GM23338 (cell line): Measurements from ENCODE around the gene HELZ. TPM values are rescaled to one million over a fixed set of nuclear protein-coding genes. Genes with fewer than 3 reads are reported as not detected.

Source experiments
- ATAC-seq: fragments of 200-7000 bp; cut with Tn5 transposase; 3 replicates; pipeline ENCODE4 v1.9.1; 2020
- DNase-seq: peaks from one replicate; pipeline ENCODE4 v3.0.0-alpha.2; 2015; ENCODE audit warnings: low spot score
- H2AFZ ChIP-seq: fragments of 200-600 bp; sonication (generic); 2 replicates; pipeline ENCODE4 v1.8.0; 2016; ENCODE audit warnings: antibody characterized with exemption, mild to moderate bottlenecking, moderate library complexity
- H3F3A ChIP-seq: fragments of 200-600 bp; sonication (generic); replicated peaks from 2 replicates; pipeline ENCODE4 v1.8.0; 2017; ENCODE audit warnings: antibody characterized with exemption, mixed run types, low read depth
- H3K27ac ChIP-seq: fragments of 200-600 bp; sonication (generic); 2 replicates; pipeline ENCODE4 v1.6.1; 2016; ENCODE audit warnings: low read depth
- H3K27me3 ChIP-seq: fragments of 200-600 bp; sonication (generic); 2 replicates; pipeline ENCODE4 v1.8.0; 2016; ENCODE audit warnings: mild to moderate bottlenecking, mixed run types, moderate library complexity; ENCODE audit not compliant: insufficient read depth
- H3K36me3 ChIP-seq: fragments of 200-600 bp; sonication (generic); 2 replicates; pipeline ENCODE4 v1.8.0; 2016; ENCODE audit warnings: mild to moderate bottlenecking; ENCODE audit not compliant: insufficient read depth
- H3K4me1 ChIP-seq: fragments of 200-600 bp; sonication (generic); 2 replicates; pipeline ENCODE4 v1.8.0; 2016; ENCODE audit warnings: mild to moderate bottlenecking, moderate library complexity; ENCODE audit not compliant: insufficient read depth
- H3K4me2 ChIP-seq: fragments of 200-600 bp; sonication (generic); 2 replicates; pipeline ENCODE4 v1.7.1; 2017; ENCODE audit warnings: mixed run types
- H3K4me3 ChIP-seq: fragments of 200-600 bp; sonication (generic); 2 replicates; pipeline ENCODE4 v1.6.1; 2016; ENCODE audit warnings: mixed run types
- H3K79me2 ChIP-seq: fragments of 200-600 bp; sonication (generic); replicated peaks from 2 replicates; pipeline ENCODE4 v1.8.0; 2017; ENCODE audit warnings: mild to moderate bottlenecking; ENCODE audit not compliant: insufficient read depth
- H3K9me2 ChIP-seq: fragments of 200-600 bp; sonication (generic); 2 replicates; pipeline ENCODE4 v1.8.0; 2017; ENCODE audit not compliant: insufficient read depth
- H4K20me1 ChIP-seq: fragments of 200-600 bp; sonication (generic); replicated peaks from 2 replicates; pipeline ENCODE4 v1.8.0; 2017; ENCODE audit warnings: mild to moderate bottlenecking; ENCODE audit not compliant: insufficient read depth
- H3K27ac Mint-ChIP-seq: 2 replicates; pipeline ENCODE4 v1.8.0; 2020; ENCODE audit warnings: inconsistent platforms, mild to moderate bottlenecking, moderate library complexity, mixed read lengths
- H3K27me3 Mint-ChIP-seq: 3 replicates; pipeline ENCODE4 v1.8.0; 2022; ENCODE audit warnings: low read depth, mild to moderate bottlenecking, moderate library complexity, mixed read lengths, inconsistent platforms; ENCODE audit not compliant: insufficient read depth, poor library complexity
- H3K36me3 Mint-ChIP-seq: 3 replicates; pipeline ENCODE4 v1.8.0; 2021; ENCODE audit warnings: low read depth, mild to moderate bottlenecking, inconsistent platforms, moderate library complexity, mixed read lengths
- H3K4me1 Mint-ChIP-seq: 3 replicates; pipeline ENCODE4 v1.8.0; 2020; ENCODE audit warnings: mild to moderate bottlenecking, inconsistent platforms, mixed read lengths
- H3K4me3 Mint-ChIP-seq: 3 replicates; pipeline ENCODE4 v1.8.0; 2021; ENCODE audit warnings: moderate library complexity, mild to moderate bottlenecking, inconsistent platforms, mixed read lengths
- H3K9me3 Mint-ChIP-seq: 3 replicates; pipeline ENCODE4 v1.8.0; 2020; ENCODE audit warnings: moderate library complexity, mild to moderate bottlenecking, inconsistent platforms, mixed read lengths
- CREB1 ChIP-seq: fragments of 250-450 bp; sonication (Bioruptor Pico); IDR thresholded peaks from 2 replicates; pipeline ENCODE4 v1.5.0; 2020; ENCODE audit warnings: low read depth, mild to moderate bottlenecking, moderate library complexity
- EZH2 ChIP-seq: fragments of 200-600 bp; sonication (generic); IDR thresholded peaks from one replicate; pipeline ENCODE4 v1.8.0; 2017; ENCODE audit warnings: antibody characterized with exemption, mild to moderate bottlenecking, low read depth; ENCODE audit not compliant: unreplicated experiment
- JUNB ChIP-seq: IDR thresholded peaks from one replicate; pipeline ENCODE4 v1.6.1; 2016; ENCODE audit warnings: antibody characterized with exemption; ENCODE audit not compliant: unreplicated experiment
- NANOG ChIP-seq: IDR thresholded peaks from 2 replicates; pipeline ENCODE4 v1.6.1; 2016; ENCODE audit warnings: antibody characterized with exemption, borderline replicate concordance
- POLR2AphosphoS5 ChIP-seq: IDR thresholded peaks from 2 replicates; pipeline ENCODE4 v1.6.1; 2016; ENCODE audit warnings: antibody characterized with exemption, low read depth
- STAT1 ChIP-seq: IDR thresholded peaks from one replicate; pipeline ENCODE4 v1.6.1; 2016; ENCODE audit warnings: antibody characterized with exemption; ENCODE audit not compliant: unreplicated experiment
- polyA plus RNA-seq: library from polyadenylated mRNA; unstranded; fragments of >200 nt; fragmentation: Nextera tagmentation; extraction: Ambion mirVana; gene quantifications from 2 replicates; pipeline ENCODE4 v1.2.1, GENCODE V29; 2016
- total RNA-seq: library from RNA; depleted of rRNA; stranded (reverse); fragments of >200 nt; shearing (Covaris generic); gene quantifications from 2 replicates; pipeline ENCODE4 v1.2.3, GENCODE V29; 2014
- TF ChIP-seq, protein P1 (sequence below), 2 experiments: fragments of 200-600 bp in 1 of 2; sonication (generic) in 1 of 2; conservative IDR thresholded peaks; 2 replicates each; pipeline versions ENCODE4 v1.5.1 to v1.6.1; 2016 to 2017; ENCODE audit warnings: antibody characterized with exemption in 2 of 2, low read depth in 2 of 2, mild to moderate bottlenecking in 2 of 2, moderate library complexity in 1 of 2
- TF ChIP-seq, protein P2 (sequence below): IDR thresholded peaks from one replicate; pipeline ENCODE4 v1.6.1; 2018; ENCODE audit warnings: antibody characterized with exemption; ENCODE audit not compliant: unreplicated experiment
- TF ChIP-seq, protein P3 (sequence below): fragments of 250-450 bp; sonication (Bioruptor Pico); IDR thresholded peaks from 2 replicates; pipeline ENCODE4 v1.5.0; 2020; ENCODE audit warnings: mild to moderate bottlenecking, moderate library complexity
- TF ChIP-seq, protein P4 (sequence below): IDR thresholded peaks from 2 replicates; pipeline ENCODE4 v1.6.1; 2016; ENCODE audit warnings: antibody characterized with exemption

The HELZ gene
- total and polyA plus RNA-seq, 2 experiments from 2014 or later: 38.9 to 62.0 TPM

DNA sequence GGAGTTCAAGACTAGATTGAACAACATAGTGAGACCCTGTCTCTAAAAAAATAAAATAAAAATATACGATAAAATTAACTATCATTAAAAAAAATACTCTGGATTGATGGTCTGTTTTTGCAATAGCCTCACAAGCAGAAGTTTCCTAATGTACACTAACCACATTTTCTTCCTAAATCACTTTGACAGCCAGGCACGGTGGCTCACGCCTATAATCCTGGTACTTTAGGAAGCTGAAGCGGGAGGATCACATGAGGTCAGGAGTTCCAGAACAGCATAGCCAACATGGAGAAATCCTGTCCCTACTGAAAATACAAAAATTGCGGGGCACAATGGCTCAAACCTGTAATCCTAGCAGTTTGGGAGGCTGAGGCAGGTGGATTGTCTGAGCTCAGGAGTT, 64.7 kb downstream of the HELZ start:
- Histone ChIP-seq H3K79me2 (no peaks in the 10 kb centered on the region), H3K27ac (no peak overlapping the region), H3F3A (no peaks in the 10 kb centered on the region), H3K9me2 (no peaks in the 10 kb centered on the region), H3K4me3 (no peak overlapping the region), H3K36me3 (peaks cover 12% of the 10 kb centered on the region; the same call in 1 of the 2 replicates), H3K4me1 (no peaks in the 10 kb centered on the region), H3K4me2 (no peak overlapping the region), H2AFZ (no peak overlapping the region), H4K20me1 (peaks cover 3% of the 10 kb centered on the region; the same call in 1 of the 2 replicates), H3K27me3 (no peaks in the 10 kb centered on the region)
- Mint-ChIP-seq H3K36me3 (0 out of 3 replicates have a peak, but pooled peaks cover 2% of the 10 kb centered on the region), H3K4me3 (no peak overlapping the region), H3K9me3 (no peaks in the 10 kb centered on the region), H3K27me3 (no peaks in the 10 kb centered on the region), H3K4me1 (no peaks in the 10 kb centered on the region), H3K27ac (no peak overlapping the region)
- no peak for ATAC-seq
- TF ChIP-seq, protein P1, sequence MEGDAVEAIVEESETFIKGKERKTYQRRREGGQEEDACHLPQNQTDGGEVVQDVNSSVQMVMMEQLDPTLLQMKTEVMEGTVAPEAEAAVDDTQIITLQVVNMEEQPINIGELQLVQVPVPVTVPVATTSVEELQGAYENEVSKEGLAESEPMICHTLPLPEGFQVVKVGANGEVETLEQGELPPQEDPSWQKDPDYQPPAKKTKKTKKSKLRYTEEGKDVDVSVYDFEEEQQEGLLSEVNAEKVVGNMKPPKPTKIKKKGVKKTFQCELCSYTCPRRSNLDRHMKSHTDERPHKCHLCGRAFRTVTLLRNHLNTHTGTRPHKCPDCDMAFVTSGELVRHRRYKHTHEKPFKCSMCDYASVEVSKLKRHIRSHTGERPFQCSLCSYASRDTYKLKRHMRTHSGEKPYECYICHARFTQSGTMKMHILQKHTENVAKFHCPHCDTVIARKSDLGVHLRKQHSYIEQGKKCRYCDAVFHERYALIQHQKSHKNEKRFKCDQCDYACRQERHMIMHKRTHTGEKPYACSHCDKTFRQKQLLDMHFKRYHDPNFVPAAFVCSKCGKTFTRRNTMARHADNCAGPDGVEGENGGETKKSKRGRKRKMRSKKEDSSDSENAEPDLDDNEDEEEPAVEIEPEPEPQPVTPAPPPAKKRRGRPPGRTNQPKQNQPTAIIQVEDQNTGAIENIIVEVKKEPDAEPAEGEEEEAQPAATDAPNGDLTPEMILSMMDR (conservative IDR thresholded peaks at IDR 0.05; ENCODE audit: low read depth in 2 of 2): no peak
- TF ChIP-seq CREB1 (CRISPR knock-in tag): no peak
- no peak for TF ChIP-seq EZH2
- TF ChIP-seq, protein P2, sequence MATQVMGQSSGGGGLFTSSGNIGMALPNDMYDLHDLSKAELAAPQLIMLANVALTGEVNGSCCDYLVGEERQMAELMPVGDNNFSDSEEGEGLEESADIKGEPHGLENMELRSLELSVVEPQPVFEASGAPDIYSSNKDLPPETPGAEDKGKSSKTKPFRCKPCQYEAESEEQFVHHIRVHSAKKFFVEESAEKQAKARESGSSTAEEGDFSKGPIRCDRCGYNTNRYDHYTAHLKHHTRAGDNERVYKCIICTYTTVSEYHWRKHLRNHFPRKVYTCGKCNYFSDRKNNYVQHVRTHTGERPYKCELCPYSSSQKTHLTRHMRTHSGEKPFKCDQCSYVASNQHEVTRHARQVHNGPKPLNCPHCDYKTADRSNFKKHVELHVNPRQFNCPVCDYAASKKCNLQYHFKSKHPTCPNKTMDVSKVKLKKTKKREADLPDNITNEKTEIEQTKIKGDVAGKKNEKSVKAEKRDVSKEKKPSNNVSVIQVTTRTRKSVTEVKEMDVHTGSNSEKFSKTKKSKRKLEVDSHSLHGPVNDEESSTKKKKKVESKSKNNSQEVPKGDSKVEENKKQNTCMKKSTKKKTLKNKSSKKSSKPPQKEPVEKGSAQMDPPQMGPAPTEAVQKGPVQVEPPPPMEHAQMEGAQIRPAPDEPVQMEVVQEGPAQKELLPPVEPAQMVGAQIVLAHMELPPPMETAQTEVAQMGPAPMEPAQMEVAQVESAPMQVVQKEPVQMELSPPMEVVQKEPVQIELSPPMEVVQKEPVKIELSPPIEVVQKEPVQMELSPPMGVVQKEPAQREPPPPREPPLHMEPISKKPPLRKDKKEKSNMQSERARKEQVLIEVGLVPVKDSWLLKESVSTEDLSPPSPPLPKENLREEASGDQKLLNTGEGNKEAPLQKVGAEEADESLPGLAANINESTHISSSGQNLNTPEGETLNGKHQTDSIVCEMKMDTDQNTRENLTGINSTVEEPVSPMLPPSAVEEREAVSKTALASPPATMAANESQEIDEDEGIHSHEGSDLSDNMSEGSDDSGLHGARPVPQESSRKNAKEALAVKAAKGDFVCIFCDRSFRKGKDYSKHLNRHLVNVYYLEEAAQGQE: no peak
- TF ChIP-seq, protein P3, sequence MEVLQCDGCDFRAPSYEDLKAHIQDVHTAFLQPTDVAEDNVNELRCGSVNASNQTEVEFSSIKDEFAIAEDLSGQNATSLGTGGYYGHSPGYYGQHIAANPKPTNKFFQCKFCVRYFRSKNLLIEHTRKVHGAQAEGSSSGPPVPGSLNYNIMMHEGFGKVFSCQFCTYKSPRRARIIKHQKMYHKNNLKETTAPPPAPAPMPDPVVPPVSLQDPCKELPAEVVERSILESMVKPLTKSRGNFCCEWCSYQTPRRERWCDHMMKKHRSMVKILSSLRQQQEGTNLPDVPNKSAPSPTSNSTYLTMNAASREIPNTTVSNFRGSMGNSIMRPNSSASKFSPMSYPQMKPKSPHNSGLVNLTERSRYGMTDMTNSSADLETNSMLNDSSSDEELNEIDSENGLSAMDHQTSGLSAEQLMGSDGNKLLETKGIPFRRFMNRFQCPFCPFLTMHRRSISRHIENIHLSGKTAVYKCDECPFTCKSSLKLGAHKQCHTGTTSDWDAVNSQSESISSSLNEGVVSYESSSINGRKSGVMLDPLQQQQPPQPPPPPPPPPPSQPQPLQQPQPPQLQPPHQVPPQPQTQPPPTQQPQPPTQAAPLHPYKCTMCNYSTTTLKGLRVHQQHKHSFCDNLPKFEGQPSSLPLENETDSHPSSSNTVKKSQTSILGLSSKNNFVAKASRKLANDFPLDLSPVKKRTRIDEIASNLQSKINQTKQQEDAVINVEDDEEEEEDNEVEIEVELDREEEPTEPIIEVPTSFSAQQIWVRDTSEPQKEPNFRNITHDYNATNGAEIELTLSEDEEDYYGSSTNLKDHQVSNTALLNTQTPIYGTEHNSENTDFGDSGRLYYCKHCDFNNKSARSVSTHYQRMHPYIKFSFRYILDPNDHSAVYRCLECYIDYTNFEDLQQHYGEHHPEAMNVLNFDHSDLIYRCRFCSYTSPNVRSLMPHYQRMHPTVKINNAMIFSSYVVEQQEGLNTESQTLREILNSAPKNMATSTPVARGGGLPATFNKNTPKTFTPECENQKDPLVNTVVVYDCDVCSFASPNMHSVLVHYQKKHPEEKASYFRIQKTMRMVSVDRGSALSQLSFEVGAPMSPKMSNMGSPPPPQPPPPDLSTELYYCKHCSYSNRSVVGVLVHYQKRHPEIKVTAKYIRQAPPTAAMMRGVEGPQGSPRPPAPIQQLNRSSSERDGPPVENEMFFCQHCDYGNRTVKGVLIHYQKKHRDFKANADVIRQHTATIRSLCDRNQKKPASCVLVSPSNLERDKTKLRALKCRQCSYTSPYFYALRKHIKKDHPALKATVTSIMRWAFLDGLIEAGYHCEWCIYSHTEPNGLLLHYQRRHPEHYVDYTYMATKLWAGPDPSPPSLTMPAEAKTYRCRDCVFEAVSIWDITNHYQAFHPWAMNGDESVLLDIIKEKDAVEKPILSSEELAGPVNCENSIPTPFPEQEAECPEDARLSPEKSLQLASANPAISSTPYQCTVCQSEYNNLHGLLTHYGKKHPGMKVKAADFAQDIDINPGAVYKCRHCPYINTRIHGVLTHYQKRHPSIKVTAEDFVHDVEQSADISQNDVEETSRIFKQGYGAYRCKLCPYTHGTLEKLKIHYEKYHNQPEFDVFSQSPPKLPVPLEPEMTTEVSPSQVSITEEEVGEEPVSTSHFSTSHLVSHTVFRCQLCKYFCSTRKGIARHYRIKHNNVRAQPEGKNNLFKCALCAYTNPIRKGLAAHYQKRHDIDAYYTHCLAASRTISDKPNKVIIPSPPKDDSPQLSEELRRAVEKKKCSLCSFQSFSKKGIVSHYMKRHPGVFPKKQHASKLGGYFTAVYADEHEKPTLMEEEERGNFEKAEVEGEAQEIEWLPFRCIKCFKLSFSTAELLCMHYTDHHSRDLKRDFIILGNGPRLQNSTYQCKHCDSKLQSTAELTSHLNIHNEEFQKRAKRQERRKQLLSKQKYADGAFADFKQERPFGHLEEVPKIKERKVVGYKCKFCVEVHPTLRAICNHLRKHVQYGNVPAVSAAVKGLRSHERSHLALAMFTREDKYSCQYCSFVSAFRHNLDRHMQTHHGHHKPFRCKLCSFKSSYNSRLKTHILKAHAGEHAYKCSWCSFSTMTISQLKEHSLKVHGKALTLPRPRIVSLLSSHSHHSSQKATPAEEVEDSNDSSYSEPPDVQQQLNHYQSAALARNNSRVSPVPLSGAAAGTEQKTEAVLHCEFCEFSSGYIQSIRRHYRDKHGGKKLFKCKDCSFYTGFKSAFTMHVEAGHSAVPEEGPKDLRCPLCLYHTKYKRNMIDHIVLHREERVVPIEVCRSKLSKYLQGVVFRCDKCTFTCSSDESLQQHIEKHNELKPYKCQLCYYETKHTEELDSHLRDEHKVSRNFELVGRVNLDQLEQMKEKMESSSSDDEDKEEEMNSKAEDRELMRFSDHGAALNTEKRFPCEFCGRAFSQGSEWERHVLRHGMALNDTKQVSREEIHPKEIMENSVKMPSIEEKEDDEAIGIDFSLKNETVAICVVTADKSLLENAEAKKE (CRISPR knock-in tag): no peak
- no peak for TF ChIP-seq STAT1
- no peak for TF ChIP-seq NANOG
- no peak for TF ChIP-seq JUNB
- TF ChIP-seq, protein P4, sequence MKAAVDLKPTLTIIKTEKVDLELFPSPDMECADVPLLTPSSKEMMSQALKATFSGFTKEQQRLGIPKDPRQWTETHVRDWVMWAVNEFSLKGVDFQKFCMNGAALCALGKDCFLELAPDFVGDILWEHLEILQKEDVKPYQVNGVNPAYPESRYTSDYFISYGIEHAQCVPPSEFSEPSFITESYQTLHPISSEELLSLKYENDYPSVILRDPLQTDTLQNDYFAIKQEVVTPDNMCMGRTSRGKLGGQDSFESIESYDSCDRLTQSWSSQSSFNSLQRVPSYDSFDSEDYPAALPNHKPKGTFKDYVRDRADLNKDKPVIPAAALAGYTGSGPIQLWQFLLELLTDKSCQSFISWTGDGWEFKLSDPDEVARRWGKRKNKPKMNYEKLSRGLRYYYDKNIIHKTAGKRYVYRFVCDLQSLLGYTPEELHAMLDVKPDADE: no peak
- TF ChIP-seq POLR2AphosphoS5: no peak
- no peak for DNase-seq
